K562 (cell line): ENCODE results near the gene RSAD1. TPM values are rescaled to one million over a fixed set of nuclear protein-coding genes. Genes with fewer than 3 reads are reported as not detected.

Source experiments
- ATAC-seq: fragments of 200-7000 bp; cut with Tn5 transposase; 3 replicates; pipeline ENCODE4 v1.9.1; 2020; ENCODE audit warnings: moderate library complexity
- BruUV-seq: library from RNA; stranded (reverse); fragments of 400-500 nt; replicated peaks from 2 replicates; lab custom pipeline; 2021; lab: Mats Ljungman, UMichigan
- CTCF ChIA-PET: fragments of 300-600 bp; formaldehyde crosslinking; extraction: SDS; loops from one replicate; lab custom pipeline; 2021; ENCODE audit warnings: low intra/inter-chr PET ratio; lab: Yijun Ruan, JAX
- POLR2A ChIA-PET: fragments of 300-600, 350-650 bp; sonication (Branson Sonifier 250); formaldehyde crosslinking; extraction: SDS; loops from one replicate; lab custom pipeline; 2021; ENCODE audit warnings: antibody characterized with exemption, inconsistent platforms; lab: Yijun Ruan, JAX
- DNase-seq, 4 experiments: peaks; one replicate each; pipeline versions ENCODE4 v3.0.0 to v3.0.0-alpha.2; 2011 to 2018; ENCODE audit warnings: low spot score in 3 of 4, mixed read lengths in 3 of 4; ENCODE audit errors: extremely low read depth in 1 of 4
- FAIRE-seq: peaks from 2 replicates; lab custom pipeline; 2011; peaks lifted over from hg19 to GRCh38; lab: Jason Lieb, UNC
- H2AFZ ChIP-seq: 2 replicates; pipeline ENCODE4 v1.6.0; 2011; ENCODE audit warnings: low read depth, low read length, control low read depth, inconsistent platforms
- H3K27ac ChIP-seq: fragments of 200-600 bp; 3 replicates; pipeline ENCODE4 v1.8.0; 2011; ENCODE audit warnings: low read depth, mild to moderate bottlenecking, control low read depth, inconsistent platforms, low read length, moderate library complexity, mixed read lengths; ENCODE audit errors: extremely low read depth
- H3K27me3 ChIP-seq, 2 experiments: fragments of 300-600 bp in 1 of 2; 2 replicates in 1 of 2; 3 replicates in 1 of 2; pipeline versions ENCODE4 v1.6.0 to v1.8.0; 2011; ENCODE audit warnings: inconsistent platforms in 2 of 2, low read length in 2 of 2, mild to moderate bottlenecking in 1 of 2, mixed read lengths in 1 of 2, moderate library complexity in 1 of 2; ENCODE audit not compliant: control insufficient read depth in 2 of 2, insufficient read depth in 2 of 2
- H3K36me3 ChIP-seq: fragments of 300-600 bp; 3 replicates; pipeline ENCODE4 v1.8.0; 2011; ENCODE audit warnings: mild to moderate bottlenecking, low read length, inconsistent platforms; ENCODE audit not compliant: control insufficient read depth, insufficient read depth
- H3K4me1 ChIP-seq, 2 experiments: fragments of 200-600 bp in 1 of 2; replicated peaks in 1 of 2; 2 replicates in 1 of 2; 3 replicates in 1 of 2; pipeline versions ENCODE4 v1.5.1 to v1.8.0; 2011; ENCODE audit warnings: inconsistent platforms in 2 of 2, low read length in 2 of 2, mild to moderate bottlenecking in 1 of 2, mixed read lengths in 1 of 2, moderate library complexity in 1 of 2; ENCODE audit not compliant: control insufficient read depth in 2 of 2, insufficient read depth in 2 of 2
- H3K4me2 ChIP-seq: 2 replicates; pipeline ENCODE4 v1.6.1; 2011; ENCODE audit warnings: low read length, control low read depth, inconsistent platforms, mixed read lengths; ENCODE audit not compliant: insufficient read depth
- H3K4me3 ChIP-seq: fragments of 200-600 bp; sonication (generic), shearing (Covaris generic); 2 replicates; pipeline ENCODE4 v1.5.1; 2016; ENCODE audit warnings: control low read depth, inconsistent platforms
- H3K79me2 ChIP-seq: fragments of 200-600 bp; 3 replicates; pipeline ENCODE4 v1.8.0; 2011; ENCODE audit warnings: low read length, inconsistent platforms; ENCODE audit not compliant: control insufficient read depth, insufficient read depth
- H3K9ac ChIP-seq, 2 experiments: 2 replicates each; pipeline versions ENCODE4 v1.6.0 to v1.6.1; 2011; ENCODE audit warnings: low read depth in 2 of 2, low read length in 2 of 2, control low read depth in 1 of 2, inconsistent platforms in 1 of 2, mild to moderate bottlenecking in 1 of 2, mixed read lengths in 1 of 2; ENCODE audit not compliant: insufficient read depth in 1 of 2
- H3K9me1 ChIP-seq: one replicate; pipeline ENCODE4 v1.6.0; 2011; ENCODE audit warnings: inconsistent platforms, mild to moderate bottlenecking, low read length, moderate library complexity; ENCODE audit not compliant: control insufficient read depth, insufficient read depth
- H3K9me3 ChIP-seq: replicated peaks from 2 replicates; pipeline ENCODE4 v1.5.1; 2011; ENCODE audit warnings: low read depth, low read length, inconsistent platforms; ENCODE audit not compliant: control insufficient read depth, insufficient read depth
- H4K20me1 ChIP-seq: replicated peaks from 2 replicates; pipeline ENCODE4 v1.6.1; 2011; ENCODE audit warnings: low read length, inconsistent platforms, mixed read lengths; ENCODE audit not compliant: control insufficient read depth, insufficient read depth
- BHLHE40 ChIP-seq: IDR thresholded peaks from 2 replicates; pipeline ENCODE4 v1.6.1; 2011; ENCODE audit warnings: low read length, improper control_type of control experiment
- CBX2 ChIP-seq: fragments of 200-600 bp; sonication (generic); IDR thresholded peaks from one replicate; pipeline ENCODE4 v1.6.1; 2012; ENCODE audit warnings: mild to moderate bottlenecking, low read length, inconsistent platforms; ENCODE audit not compliant: insufficient read depth, poor library complexity, severe bottlenecking
- CXXC5 ChIP-seq: fragments of 250-450 bp; sonication (Bioruptor Pico); IDR thresholded peaks from 2 replicates; pipeline ENCODE4 v1.8.0; 2022; ENCODE audit warnings: inconsistent platforms, mild to moderate bottlenecking, moderate library complexity
- FOXK2 ChIP-seq, 2 experiments: fragments of 450-650 bp; IDR thresholded peaks in 1 of 2; conservative IDR thresholded peaks in 1 of 2; 2 replicates each; pipeline ENCODE4 v1.6.1; 2016; ENCODE audit warnings: low read depth in 2 of 2, mild to moderate bottlenecking in 1 of 2
- KAT7 ChIP-seq: sonication (generic); formaldehyde crosslinking; IDR thresholded peaks from 2 replicates; pipeline ENCODE4 v1.8.0; 2022; ENCODE audit warnings: missing genetic modification reagents, mild to moderate bottlenecking, borderline replicate concordance
- MCM5 ChIP-seq: fragments of 450-650 bp; IDR thresholded peaks from 2 replicates; pipeline ENCODE4 v1.6.1; 2016; ENCODE audit warnings: low read depth
- PCBP1 ChIP-seq: fragments of 200-400 bp; formaldehyde crosslinking; IDR thresholded peaks from 2 replicates; pipeline ENCODE4 v1.6.1; 2018; ENCODE audit warnings: mild to moderate bottlenecking, low read depth, low read length; ENCODE audit not compliant: poor library complexity, severe bottlenecking
- POLR2AphosphoS5 ChIP-seq: IDR thresholded peaks from 2 replicates; pipeline ENCODE4 v1.6.1; 2011; ENCODE audit warnings: mild to moderate bottlenecking, low read depth, low read length, moderate library complexity; ENCODE audit not compliant: control insufficient read depth, insufficient read depth
- TAF1 ChIP-seq: IDR thresholded peaks from 2 replicates; pipeline ENCODE4 v1.6.1; 2011; ENCODE audit warnings: mild to moderate bottlenecking, low read length, moderate library complexity; ENCODE audit not compliant: insufficient read depth, control insufficient read depth, severe bottlenecking; ENCODE audit errors: extremely low read depth
- ZC3H4 ChIP-seq: sonication (generic); formaldehyde crosslinking; IDR thresholded peaks from 2 replicates; pipeline ENCODE4 v1.9.0; 2021; ENCODE audit warnings: missing genetic modification reagents, borderline replicate concordance
- WGBS: fragments of 100-300 bp; shearing (Covaris generic); methylation state at CpG from one replicate; pipeline ENCODE4 v1.1.6; 2016; ENCODE audit warnings: low coverage, mixed read lengths; ENCODE audit not compliant: insufficient coverage; ENCODE audit errors: missing lambda C conversion rate; 5-methylcytosine and 5-hydroxymethylcytosine counted together
- in situ Hi-C: fragments of 300-500 bp; cut with MboI; formaldehyde crosslinking; loops from 4 replicates; pipeline ENCODE4 v1.15.0; 2018; ENCODE audit warnings: inconsistent platforms, mixed read lengths
- intact Hi-C: fragments of 100-400 bp; cut with micrococcal nuclease; formaldehyde crosslinking; loops from 2 replicates; pipeline ENCODE4 v1.14.2; 2022
- polyA plus RNA-seq, 8 experiments: library from polyadenylated mRNA; depleted of rRNA in 4 of 8; stranded (reverse) in 5 of 8; unstranded in 3 of 8; fragments of >200 nt; fragmentation: Nextera tagmentation in 2 of 8; fragmentation: Illumina TruSeq in 1 of 8; extraction: Ambion mirVana in 2 of 8; extraction: Trizol in 1 of 8; gene quantifications; 2 replicates each; pipeline versions ENCODE4 v1.2.1 to v1.2.3, GENCODE V29; 2011 to 2014; ENCODE audit warnings: inconsistent platforms in 1 of 8, missing spikeins in 1 of 8
- total RNA-seq, 7 experiments: library from RNA; depleted of rRNA in 6 of 7; stranded (reverse); fragments of >200 nt in 6 of 7; fragmentation: Illumina TruSeq in 2 of 7; extraction: Trizol in 2 of 7; gene quantifications; 2 replicates each; pipeline versions ENCODE4 v1.2.1 to v1.2.3, GENCODE V29; 2011 to 2021; ENCODE audit warnings: low replicate concordance in 1 of 7
- TF ChIP-seq, protein P1 (sequence below), 2 experiments: IDR thresholded peaks; 2 replicates each; pipeline ENCODE4 v1.6.1; 2011; ENCODE audit warnings: borderline replicate concordance in 1 of 2, control low read depth in 1 of 2, low read depth in 1 of 2, low read length in 1 of 2, mild to moderate bottlenecking in 1 of 2, mixed read lengths in 1 of 2, moderate library complexity in 1 of 2; ENCODE audit not compliant: insufficient read depth in 1 of 2, insufficient read length in 1 of 2, poor library complexity in 1 of 2, severe bottlenecking in 1 of 2; ENCODE audit errors: extremely low read depth in 1 of 2
- TF ChIP-seq, protein P2 (sequence below): fragments of 450-650 bp; IDR thresholded peaks from 2 replicates; pipeline ENCODE4 v1.6.1; 2017; ENCODE audit warnings: antibody characterized with exemption, mild to moderate bottlenecking

Gene RSAD1
- total and polyA plus RNA-seq, 9 of the 15 experiments (the other 6 are each of a cell fraction or from before 2014, with no cell fraction given), result 4.5 to 42.5 (median 26.8) TPM

DNA sequence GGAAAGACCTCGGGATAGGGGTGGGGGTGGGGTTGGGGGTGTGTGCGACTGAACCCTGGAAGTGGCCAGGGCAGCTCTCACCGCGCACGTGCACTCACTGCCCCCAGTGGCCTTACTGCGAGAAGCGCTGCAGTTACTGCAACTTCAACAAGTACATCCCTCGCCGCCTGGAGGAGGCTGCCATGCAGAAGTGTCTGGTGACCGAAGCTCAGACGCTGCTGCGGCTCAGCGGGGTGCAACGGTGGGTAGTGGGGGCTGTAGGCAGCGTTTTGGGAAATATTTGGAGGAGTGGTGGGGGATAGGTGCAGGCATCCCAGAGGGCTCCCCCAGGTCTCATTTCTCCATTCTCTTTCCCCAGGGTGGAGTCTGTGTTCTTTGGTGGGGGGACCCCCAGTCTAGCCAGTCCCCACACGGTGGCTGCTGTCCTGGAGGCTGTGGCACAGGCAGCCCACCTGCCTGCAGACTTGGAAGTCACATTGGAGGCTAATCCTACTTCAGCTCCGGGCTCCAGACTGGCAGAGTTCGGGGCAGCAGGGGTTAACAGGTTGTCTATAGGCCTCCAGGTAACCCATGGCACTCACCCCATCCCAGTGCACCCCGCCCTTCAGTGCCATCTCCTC, 972 bp downstream of the RSAD1 start:
- BruUV-seq, result no TSS peak
- Histone ChIP-seq H2AFZ (peak overlapping the region; percentile 91), H3K9me3 (no peaks in the 10 kb centered on the region), H3K4me1 (peaks cover 11 to 34% of the 10 kb centered on the region in 2 experiments; a peak in 4 of 5 replicates), H3K9ac (peak overlapping the region; percentile 92 to 94), H4K20me1 (no peaks in the 10 kb centered on the region), H3K79me2 (peaks cover 18% of the 10 kb centered on the region), H3K36me3 (peaks cover 44% of the 10 kb centered on the region), H3K9me1 (no peaks in the 10 kb centered on the region), H3K4me2 (peak overlapping the region; percentile 96), H3K4me3 (peak overlapping the region; percentile 80), H3K27ac (peak overlapping the region; percentile 90), H3K27me3 (0 out of 5 replicates have a peak, but pooled peaks cover 0 to under 1% of the 10 kb centered on the region in 2 experiments)
- CTCF ChIA-PET, result interaction anchor here (0.7 to 2.2 kb wide), 5 partner anchors 62 to 280 kb away, joined by 4 to 17 read pairs (median 9); partner anchors contain the start of genes COL1A1 and LRRC59
- FAIRE-seq (peak; percentile 91), ATAC-seq (peak; percentile 84), DNase-seq (peak; percentile 83 to 92 (median 84))
- POLR2A ChIA-PET, result interaction anchor here (0.5 to 1.1 kb wide), 11 partner anchors 8 to 663 kb away, joined by 3 to 7 read pairs (median 3); no protein-coding TSS in a partner anchor
- intact Hi-C loops (loop anchor here (1.0 to 10.0 kb wide), 8 partner anchors 53 to 363 kb away; partner anchors contain the start of genes ACSF2 and LRRC59), in situ Hi-C loops (no loop called here)
- 13% methylated on average over 19 of the region's 19 CpGs for WGBS
- TF ChIP-seq POLR2AphosphoS5 (0 out of 2 replicates have a peak, but pooled peaks have one; percentile 19), ZC3H4 (CRISPR knock-in tag) (no peak), KAT7 (0 out of 2 replicates have a peak, but pooled peaks have one; percentile 48), MCM5 (no peak), FOXK2 (conservative IDR thresholded peaks at IDR 0.05 in 1 of 2, IDR thresholded peaks at IDR 0.05 in 1 of 2; ENCODE audit: low read depth in 2 of 2) (0 out of 4 replicates have a peak, but pooled peaks of 1 of the 2 experiments have one; percentile 19), CXXC5 (CRISPR knock-in tag) (peak; percentile 7), CBX2 (no peak), PCBP1 (peak; percentile 38), BHLHE40 (peak; percentile 98), TAF1 (peak; percentile 30)
- TF ChIP-seq, protein P1, sequence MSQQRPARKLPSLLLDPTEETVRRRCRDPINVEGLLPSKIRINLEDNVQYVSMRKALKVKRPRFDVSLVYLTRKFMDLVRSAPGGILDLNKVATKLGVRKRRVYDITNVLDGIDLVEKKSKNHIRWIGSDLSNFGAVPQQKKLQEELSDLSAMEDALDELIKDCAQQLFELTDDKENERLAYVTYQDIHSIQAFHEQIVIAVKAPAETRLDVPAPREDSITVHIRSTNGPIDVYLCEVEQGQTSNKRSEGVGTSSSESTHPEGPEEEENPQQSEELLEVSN (IDR thresholded peaks at IDR 0.05; ENCODE audit: borderline replicate concordance in 1 of 2, extremely low read depth in 1 of 2, insufficient read depth in 1 of 2, insufficient read length in 1 of 2, low read depth in 1 of 2, low read length in 1 of 2, poor library complexity in 1 of 2, severe bottlenecking in 1 of 2), result peak; percentile 66 to 89
- TF ChIP-seq, protein P2, sequence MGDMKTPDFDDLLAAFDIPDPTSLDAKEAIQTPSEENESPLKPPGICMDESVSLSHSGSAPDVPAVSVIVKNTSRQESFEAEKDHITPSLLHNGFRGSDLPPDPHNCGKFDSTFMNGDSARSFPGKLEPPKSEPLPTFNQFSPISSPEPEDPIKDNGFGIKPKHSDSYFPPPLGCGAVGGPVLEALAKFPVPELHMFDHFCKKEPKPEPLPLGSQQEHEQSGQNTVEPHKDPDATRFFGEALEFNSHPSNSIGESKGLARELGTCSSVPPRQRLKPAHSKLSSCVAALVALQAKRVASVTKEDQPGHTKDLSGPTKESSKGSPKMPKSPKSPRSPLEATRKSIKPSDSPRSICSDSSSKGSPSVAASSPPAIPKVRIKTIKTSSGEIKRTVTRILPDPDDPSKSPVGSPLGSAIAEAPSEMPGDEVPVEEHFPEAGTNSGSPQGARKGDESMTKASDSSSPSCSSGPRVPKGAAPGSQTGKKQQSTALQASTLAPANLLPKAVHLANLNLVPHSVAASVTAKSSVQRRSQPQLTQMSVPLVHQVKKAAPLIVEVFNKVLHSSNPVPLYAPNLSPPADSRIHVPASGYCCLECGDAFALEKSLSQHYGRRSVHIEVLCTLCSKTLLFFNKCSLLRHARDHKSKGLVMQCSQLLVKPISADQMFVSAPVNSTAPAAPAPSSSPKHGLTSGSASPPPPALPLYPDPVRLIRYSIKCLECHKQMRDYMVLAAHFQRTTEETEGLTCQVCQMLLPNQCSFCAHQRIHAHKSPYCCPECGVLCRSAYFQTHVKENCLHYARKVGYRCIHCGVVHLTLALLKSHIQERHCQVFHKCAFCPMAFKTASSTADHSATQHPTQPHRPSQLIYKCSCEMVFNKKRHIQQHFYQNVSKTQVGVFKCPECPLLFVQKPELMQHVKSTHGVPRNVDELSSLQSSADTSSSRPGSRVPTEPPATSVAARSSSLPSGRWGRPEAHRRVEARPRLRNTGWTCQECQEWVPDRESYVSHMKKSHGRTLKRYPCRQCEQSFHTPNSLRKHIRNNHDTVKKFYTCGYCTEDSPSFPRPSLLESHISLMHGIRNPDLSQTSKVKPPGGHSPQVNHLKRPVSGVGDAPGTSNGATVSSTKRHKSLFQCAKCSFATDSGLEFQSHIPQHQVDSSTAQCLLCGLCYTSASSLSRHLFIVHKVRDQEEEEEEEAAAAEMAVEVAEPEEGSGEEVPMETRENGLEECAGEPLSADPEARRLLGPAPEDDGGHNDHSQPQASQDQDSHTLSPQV, result no peak
